Parathyroid adenoma (tissue), 2 donors: ENCODE measurements around the gene SH3BP5.

ENCODE experiments used
- H2AFZ ChIP-seq: fragments of 300-600 bp; sonication (generic); one replicate; pipeline ENCODE4 v1.7.0; 2017; ENCODE audit warnings: antibody characterized with exemption, mild to moderate bottlenecking
- H3K27ac ChIP-seq: fragments of 300-600 bp; sonication (generic); one replicate; pipeline ENCODE4 v1.7.0; 2017
- H3K27me3 ChIP-seq: fragments of 300-600 bp; sonication (generic); one replicate; pipeline ENCODE4 v1.7.0; 2017; ENCODE audit warnings: low read length; ENCODE audit not compliant: control insufficient read depth, insufficient read depth
- H3K36me3 ChIP-seq: fragments of 300-600 bp; sonication (generic); one replicate; pipeline ENCODE4 v1.7.0; 2017; ENCODE audit warnings: low read length; ENCODE audit not compliant: control insufficient read depth, insufficient read depth
- H3K4me1 ChIP-seq: fragments of 300-600 bp; sonication (generic); one replicate; pipeline ENCODE4 v1.7.0; 2017; ENCODE audit warnings: control low read depth
- H3K4me2 ChIP-seq: fragments of 300-600 bp; sonication (generic); one replicate; pipeline ENCODE4 v1.7.0; 2017; ENCODE audit warnings: low read length
- H3K4me3 ChIP-seq: fragments of 300-600 bp; sonication (generic); one replicate; pipeline ENCODE4 v1.7.0; 2017; ENCODE audit warnings: low read depth, low read length
- H3K79me2 ChIP-seq: fragments of 300-600 bp; sonication (generic); one replicate; pipeline ENCODE4 v1.7.0; 2017; ENCODE audit warnings: control low read depth
- H3K9ac ChIP-seq: fragments of 300-600 bp; sonication (generic); one replicate; pipeline ENCODE4 v1.7.0; 2017; ENCODE audit warnings: mild to moderate bottlenecking
- H3K9me3 ChIP-seq: fragments of 300-600 bp; sonication (generic); one replicate; pipeline ENCODE4 v1.7.0; 2017; ENCODE audit warnings: low read length; ENCODE audit not compliant: control insufficient read depth
- CTCF ChIP-seq: fragments of 300-600 bp; sonication (generic); IDR thresholded peaks from one replicate; pipeline ENCODE4 v1.7.0; 2017; ENCODE audit warnings: antibody characterized with exemption, mild to moderate bottlenecking
- donor health status: primary hyperparathyroidism.

The SH3BP5 gene

GRCh38 chr3:15260531-15260930 is 71.9 kb downstream of the SH3BP5 start:
- H3K4me1 ChIP-seq, result peaks cover 7% of the 10 kb centered on the region
- H3K36me3 ChIP-seq, result no peaks in the 10 kb centered on the region
- peaks cover 12% of the 10 kb centered on the region for H3K79me2 ChIP-seq
- no peak overlapping the region for H2AFZ ChIP-seq
- H3K4me2 ChIP-seq, result no peak overlapping the region
- H3K4me3 ChIP-seq, result no peak overlapping the region
- H3K9ac ChIP-seq, result no peak overlapping the region
- H3K9me3 ChIP-seq, result no peaks in the 10 kb centered on the region
- TF ChIP-seq CTCF, result no peak
- H3K27me3 ChIP-seq, result no peaks in the 10 kb centered on the region
- no peak overlapping the region for H3K27ac ChIP-seq

DNA sequence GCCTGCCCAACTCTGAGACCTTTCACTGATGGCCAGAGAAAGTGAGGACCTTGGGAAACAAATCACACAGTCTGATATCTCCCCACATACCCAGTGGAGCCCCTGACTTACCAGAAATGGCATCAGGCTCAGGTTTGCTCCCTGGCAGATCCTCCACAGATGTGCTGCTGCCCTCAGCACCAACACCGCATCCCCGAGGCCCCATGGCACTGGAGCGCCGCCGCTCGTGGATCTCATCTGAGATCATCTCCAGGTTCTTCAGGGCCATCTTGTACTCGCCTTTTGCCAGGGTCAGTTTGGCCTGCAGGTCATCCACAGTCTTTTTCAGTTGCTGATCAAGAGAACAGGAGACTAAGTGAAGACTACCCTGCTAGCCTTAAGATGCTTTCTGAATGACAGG is 73.7 kb downstream of the SH3BP5 start:
- H3K36me3 ChIP-seq, result no peaks in the 10 kb centered on the region
- no peak overlapping the region for H3K27ac ChIP-seq
- no peaks in the 10 kb centered on the region for H3K9me3 ChIP-seq
- H2AFZ ChIP-seq, result no peak overlapping the region
- H3K4me1 ChIP-seq, result peaks cover under 1% of the 10 kb centered on the region
- TF ChIP-seq CTCF, result no peak
- no peak overlapping the region for H3K9ac ChIP-seq
- H3K79me2 ChIP-seq, result peaks cover 4% of the 10 kb centered on the region
- no peaks in the 10 kb centered on the region for H3K27me3 ChIP-seq
- H3K4me3 ChIP-seq, result no peak overlapping the region
- no peak overlapping the region for H3K4me2 ChIP-seq

GRCh38 chr3:15256861-15257341 is 75.5 kb downstream of the SH3BP5 start:
- Histone ChIP-seq H3K4me2 (no peak overlapping the region), H2AFZ (no peak overlapping the region), H3K9ac (no peak overlapping the region), H3K4me1 (no peaks in the 10 kb centered on the region), H3K36me3 (no peaks in the 10 kb centered on the region), H3K79me2 (peaks cover 4% of the 10 kb centered on the region), H3K4me3 (no peak overlapping the region), H3K9me3 (no peaks in the 10 kb centered on the region), H3K27ac (no peak overlapping the region), H3K27me3 (no peaks in the 10 kb centered on the region)
- no peak for TF ChIP-seq CTCF

DNA sequence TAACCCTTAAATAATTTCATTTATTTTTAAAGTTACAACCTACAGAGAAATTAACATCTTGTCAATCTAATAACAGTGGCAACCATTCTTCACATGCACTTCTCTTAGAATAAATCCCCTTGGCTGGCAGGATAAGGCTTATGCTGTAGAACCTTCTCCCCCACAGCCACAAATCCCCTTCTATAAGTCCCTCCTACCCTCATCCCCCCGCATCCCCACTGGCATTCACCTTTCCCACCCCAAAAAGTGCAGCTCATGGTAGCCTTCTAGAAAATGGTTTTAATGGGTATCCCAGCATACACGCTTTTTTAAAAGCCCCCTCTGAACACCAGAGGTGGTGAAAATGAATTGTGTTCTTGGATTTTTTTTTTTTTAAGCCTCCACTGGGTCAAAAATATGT is 77.2 kb downstream of the SH3BP5 start:
- Histone ChIP-seq H3K27ac (no peak overlapping the region), H2AFZ (no peak overlapping the region), H3K9me3 (no peaks in the 10 kb centered on the region), H3K4me3 (no peak overlapping the region), H3K4me2 (no peak overlapping the region), H3K36me3 (no peaks in the 10 kb centered on the region), H3K9ac (no peak overlapping the region), H3K79me2 (no peaks in the 10 kb centered on the region), H3K27me3 (no peaks in the 10 kb centered on the region), H3K4me1 (no peaks in the 10 kb centered on the region)
- TF ChIP-seq CTCF, result no peak

DNA sequence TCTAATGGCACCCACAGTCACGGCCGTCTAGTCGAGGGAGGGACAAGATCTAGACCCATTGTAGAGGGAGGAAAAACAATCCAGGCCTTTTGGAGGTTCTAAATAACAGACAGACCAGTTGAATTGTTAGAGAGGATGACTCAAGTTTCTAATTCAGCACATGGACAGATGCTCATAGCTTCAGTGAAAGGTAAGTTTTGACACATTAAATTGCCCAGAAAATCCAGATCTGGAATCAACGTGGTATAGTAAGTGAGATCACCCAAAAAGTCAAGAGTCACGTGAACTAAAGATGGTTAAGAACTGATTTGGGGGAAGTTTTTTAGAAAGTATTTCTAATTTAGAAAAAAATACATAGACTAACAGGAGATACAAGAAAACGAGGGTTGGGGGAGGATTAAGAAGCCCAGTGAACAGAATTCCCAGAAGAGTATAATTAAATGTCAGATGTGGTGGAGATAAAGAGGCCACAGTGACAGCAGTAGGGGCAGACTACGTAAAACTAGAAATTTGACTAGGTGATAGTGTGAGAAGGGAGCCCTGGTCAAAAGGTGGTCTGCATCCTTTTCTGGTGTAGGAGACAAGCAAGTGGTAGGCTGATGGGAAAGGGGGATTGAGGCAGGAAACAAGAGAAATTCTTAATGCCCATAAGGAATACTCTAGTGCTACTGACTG is 79.2 kb downstream of the SH3BP5 start:
- Histone ChIP-seq H3K36me3 (no peaks in the 10 kb centered on the region), H3K9ac (no peak overlapping the region), H3K4me1 (no peaks in the 10 kb centered on the region), H3K27me3 (no peaks in the 10 kb centered on the region), H3K79me2 (no peaks in the 10 kb centered on the region), H3K9me3 (no peaks in the 10 kb centered on the region), H2AFZ (no peak overlapping the region), H3K4me3 (no peak overlapping the region), H3K4me2 (no peak overlapping the region), H3K27ac (no peak overlapping the region)
- TF ChIP-seq CTCF, result no peak
